ENCODE results near the gene UQCC5.

Gene UQCC5

GRCh38 chr3:52530918-52531826 is 5.2 kb upstream of the UQCC5 start:
- no peak for DNase-seq (ENCODE audit: extremely low read depth, low read depth)
- TF ChIP-seq, protein P1, sequence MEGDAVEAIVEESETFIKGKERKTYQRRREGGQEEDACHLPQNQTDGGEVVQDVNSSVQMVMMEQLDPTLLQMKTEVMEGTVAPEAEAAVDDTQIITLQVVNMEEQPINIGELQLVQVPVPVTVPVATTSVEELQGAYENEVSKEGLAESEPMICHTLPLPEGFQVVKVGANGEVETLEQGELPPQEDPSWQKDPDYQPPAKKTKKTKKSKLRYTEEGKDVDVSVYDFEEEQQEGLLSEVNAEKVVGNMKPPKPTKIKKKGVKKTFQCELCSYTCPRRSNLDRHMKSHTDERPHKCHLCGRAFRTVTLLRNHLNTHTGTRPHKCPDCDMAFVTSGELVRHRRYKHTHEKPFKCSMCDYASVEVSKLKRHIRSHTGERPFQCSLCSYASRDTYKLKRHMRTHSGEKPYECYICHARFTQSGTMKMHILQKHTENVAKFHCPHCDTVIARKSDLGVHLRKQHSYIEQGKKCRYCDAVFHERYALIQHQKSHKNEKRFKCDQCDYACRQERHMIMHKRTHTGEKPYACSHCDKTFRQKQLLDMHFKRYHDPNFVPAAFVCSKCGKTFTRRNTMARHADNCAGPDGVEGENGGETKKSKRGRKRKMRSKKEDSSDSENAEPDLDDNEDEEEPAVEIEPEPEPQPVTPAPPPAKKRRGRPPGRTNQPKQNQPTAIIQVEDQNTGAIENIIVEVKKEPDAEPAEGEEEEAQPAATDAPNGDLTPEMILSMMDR (IDR thresholded peaks at IDR 0.05; ENCODE audit: low read depth, low read length, missing control alignments): no peak
- peak overlapping the region; percentile 75 for H3K4me3 ChIP-seq (replicated peaks; ENCODE audit: low read depth, low read length)

- peak overlapping the region; percentile 75 for H3K4me3 ChIP-seq (replicated peaks; ENCODE audit: low read depth, low read length)
- TF ChIP-seq, protein P1 (IDR thresholded peaks at IDR 0.05; ENCODE audit: low read depth, low read length, missing control alignments): no peak
- DNase-seq (ENCODE audit: extremely low read depth, low read depth): no peak
Measured at GRCh38 chr3:52531860-52532516, 4.4 kb upstream of the UQCC5 start.

DNA sequence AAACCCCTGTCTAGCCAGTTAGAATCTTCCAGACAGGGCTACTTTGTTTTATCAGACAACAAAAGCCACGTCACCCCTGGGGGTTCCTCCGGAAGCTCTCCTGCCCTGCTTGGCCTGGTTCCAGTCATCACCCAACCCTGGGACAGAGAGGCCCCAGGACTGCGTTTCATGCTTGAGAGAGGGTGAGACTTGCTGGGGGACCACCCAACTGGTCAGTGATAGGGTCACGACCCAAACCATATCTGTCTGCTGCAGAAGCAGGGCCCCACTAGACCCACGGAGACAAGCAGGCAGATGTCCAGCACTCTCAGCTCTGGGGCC is 3.9 kb upstream of the UQCC5 start:
- no peak for DNase-seq (ENCODE audit: extremely low read depth, low read depth)
- TF ChIP-seq, protein P1 (IDR thresholded peaks at IDR 0.05; ENCODE audit: low read depth, low read length, missing control alignments): no peak
- peak overlapping the region; percentile 75 for H3K4me3 ChIP-seq (replicated peaks; ENCODE audit: low read depth, low read length)

GRCh38 chr3:52532838-52533622 is 3.4 kb upstream of the UQCC5 start:
- TF ChIP-seq, protein P1 (IDR thresholded peaks at IDR 0.05; ENCODE audit: low read depth, low read length, missing control alignments): no peak
- DNase-seq (ENCODE audit: extremely low read depth, low read depth): no peak
- H3K4me3 ChIP-seq (replicated peaks; ENCODE audit: low read depth, low read length): peak overlapping the region; percentile 75

GRCh38 chr3:52533623-52534280 is 2.7 kb upstream of the UQCC5 start, which contains the start of gene NT5DC2:
NT5DC2 (minus strand) TSS chr3:52533857; CDS start chr3:52533737, 120 bp downstream.
- H3K4me3 ChIP-seq (replicated peaks; ENCODE audit: low read depth, low read length): peak within 1 kb of the TSS; percentile 75
- DNase-seq (ENCODE audit: extremely low read depth, low read depth): no peak
- TF ChIP-seq, protein P1 (IDR thresholded peaks at IDR 0.05; ENCODE audit: low read depth, low read length, missing control alignments): no peak

All from HFF-Myc (cell line).